LNCAP (cell line): Measurements from ENCODE around the gene GPSM3.

Source experiments
- TF ChIP-seq, protein P1 (sequence below): fragments of 450-650 bp; IDR thresholded peaks from 2 replicates; pipeline ENCODE4 v1.5.1; 2017; ENCODE audit warnings: mild to moderate bottlenecking

The GPSM3 gene, protein sequence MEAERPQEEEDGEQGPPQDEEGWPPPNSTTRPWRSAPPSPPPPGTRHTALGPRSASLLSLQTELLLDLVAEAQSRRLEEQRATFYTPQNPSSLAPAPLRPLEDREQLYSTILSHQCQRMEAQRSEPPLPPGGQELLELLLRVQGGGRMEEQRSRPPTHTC

DNA sequence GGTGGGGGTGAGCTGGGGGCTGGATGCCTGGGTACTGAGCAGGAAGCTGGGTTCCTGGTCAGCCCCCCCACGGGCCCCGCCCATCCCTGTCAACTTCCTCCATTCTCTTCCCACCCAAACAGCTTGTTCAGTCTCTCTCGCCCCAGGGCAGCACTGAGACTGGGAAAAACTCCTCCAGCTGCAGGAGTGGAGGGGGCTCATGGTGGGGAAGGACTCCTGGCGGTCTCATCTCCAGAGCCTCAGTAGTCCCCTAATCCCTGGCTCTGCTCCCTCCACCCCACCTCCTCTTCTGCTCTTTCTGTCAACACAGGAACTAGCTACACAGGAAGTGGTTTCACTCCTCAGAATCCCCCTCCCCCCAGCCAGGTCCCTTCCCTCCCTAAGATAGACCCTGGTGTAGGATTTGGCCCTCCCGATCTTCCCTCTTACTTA, at the start of gene GPSM3:
Gene GPSM3, minus strand, starts transcription at position 36 of the 432 bp plus-strand sequence. CDS start 130 bp downstream, outside the sequence.
- TF ChIP-seq, protein P1, sequence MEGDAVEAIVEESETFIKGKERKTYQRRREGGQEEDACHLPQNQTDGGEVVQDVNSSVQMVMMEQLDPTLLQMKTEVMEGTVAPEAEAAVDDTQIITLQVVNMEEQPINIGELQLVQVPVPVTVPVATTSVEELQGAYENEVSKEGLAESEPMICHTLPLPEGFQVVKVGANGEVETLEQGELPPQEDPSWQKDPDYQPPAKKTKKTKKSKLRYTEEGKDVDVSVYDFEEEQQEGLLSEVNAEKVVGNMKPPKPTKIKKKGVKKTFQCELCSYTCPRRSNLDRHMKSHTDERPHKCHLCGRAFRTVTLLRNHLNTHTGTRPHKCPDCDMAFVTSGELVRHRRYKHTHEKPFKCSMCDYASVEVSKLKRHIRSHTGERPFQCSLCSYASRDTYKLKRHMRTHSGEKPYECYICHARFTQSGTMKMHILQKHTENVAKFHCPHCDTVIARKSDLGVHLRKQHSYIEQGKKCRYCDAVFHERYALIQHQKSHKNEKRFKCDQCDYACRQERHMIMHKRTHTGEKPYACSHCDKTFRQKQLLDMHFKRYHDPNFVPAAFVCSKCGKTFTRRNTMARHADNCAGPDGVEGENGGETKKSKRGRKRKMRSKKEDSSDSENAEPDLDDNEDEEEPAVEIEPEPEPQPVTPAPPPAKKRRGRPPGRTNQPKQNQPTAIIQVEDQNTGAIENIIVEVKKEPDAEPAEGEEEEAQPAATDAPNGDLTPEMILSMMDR = no peak

DNA sequence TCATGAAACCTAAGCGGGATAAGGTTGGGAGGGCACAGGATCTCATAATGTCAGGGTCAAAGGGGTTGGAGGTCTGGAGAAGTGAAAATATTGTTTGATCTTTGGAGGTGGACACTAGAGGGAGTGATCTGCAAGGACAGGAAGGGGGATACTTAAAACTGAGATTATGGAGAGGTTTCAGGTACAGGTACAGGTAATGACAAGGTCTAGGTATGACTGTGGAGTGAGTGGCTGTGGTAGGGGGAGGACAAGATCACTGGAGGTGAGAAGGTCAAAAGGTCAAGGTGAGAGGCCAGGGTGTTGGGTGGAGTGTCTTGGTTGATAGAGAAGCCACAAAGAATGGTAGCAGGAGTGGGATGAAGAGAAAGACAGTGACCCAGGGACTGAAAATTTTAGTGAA, 48.2 kb upstream of the GPSM3 start:
- TF ChIP-seq, protein P1 = no peak

DNA sequence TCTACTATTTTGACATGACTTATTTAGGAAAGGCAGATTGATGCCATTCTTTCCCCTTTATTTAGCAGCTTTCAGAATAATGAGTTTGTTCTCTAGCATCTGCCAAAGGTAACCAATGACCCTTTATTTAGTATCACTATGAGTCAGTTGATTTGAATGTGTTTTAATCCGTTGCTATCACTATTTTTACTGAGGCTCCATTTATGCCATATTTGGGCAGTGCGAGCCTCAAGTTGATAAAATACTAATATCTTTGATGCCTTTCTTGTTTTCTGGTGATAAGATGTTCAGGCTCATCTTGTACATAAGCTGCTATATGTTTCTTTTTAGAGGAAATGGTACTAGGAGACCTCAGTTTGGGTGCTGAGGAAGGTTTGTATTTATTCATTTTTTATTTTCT, 47.0 kb upstream of the GPSM3 start:
- TF ChIP-seq, protein P1 = no peak

DNA sequence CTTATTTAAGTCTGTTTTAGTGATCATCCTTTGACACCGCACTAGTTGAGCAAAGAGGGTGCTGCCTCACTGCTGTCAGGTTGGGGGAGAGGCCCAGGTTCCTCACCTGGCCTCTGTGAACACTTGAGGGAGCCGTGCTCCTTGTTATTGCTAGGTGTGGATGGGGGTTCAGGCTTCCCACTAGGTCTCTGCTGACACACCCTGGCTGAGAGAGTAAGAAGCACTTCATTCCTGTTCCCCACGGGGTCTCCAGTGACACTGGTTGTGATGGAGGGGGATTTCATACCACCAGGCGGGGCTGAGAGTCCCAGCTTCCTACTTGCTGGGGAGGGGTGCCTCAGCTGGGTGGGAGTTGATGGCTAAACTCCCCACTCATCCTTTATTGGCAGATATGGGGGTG, 42.5 kb upstream of the GPSM3 start:
- TF ChIP-seq, protein P1 = no peak

DNA sequence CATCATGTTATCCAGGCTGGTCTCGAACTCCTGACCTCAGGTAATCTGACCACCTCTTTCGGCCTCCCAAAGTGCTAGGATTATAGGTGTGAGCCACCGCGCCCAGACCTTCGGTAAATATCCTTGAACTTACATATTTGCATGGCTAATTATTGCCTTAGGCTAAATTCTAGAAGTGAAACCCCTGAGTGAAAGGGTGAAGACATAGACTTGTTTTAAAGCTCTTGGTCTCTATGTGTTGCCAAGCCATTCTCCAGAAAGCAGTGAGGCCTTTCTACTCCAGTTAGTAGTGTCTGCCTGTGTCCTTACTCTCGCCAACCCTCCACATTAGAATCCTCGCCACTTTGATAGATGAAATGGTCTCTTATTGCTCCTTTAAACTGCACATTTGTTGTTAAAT, 34.0 kb upstream of the GPSM3 start:
- TF ChIP-seq, protein P1 = no peak

DNA sequence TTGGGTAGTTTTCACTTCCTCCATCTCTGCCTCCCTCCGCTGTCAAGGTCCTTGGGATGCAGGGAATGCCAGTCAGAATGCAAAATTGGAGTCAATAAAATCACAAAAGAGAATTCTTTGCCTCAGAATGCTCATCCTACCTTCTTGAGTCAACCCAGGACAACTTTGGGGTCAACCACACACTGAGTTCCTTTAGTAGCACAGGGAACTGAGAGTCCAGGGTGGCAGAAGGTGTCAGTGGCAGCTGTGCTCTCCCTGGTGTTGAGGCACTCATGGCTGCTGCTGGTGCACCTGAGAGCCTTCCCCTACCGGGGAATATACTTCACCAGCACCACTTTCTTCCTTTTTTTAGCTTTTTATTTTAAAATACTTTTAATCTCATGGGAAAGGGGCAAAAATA, 32.3 kb upstream of the GPSM3 start:
- TF ChIP-seq, protein P1 = no peak

DNA sequence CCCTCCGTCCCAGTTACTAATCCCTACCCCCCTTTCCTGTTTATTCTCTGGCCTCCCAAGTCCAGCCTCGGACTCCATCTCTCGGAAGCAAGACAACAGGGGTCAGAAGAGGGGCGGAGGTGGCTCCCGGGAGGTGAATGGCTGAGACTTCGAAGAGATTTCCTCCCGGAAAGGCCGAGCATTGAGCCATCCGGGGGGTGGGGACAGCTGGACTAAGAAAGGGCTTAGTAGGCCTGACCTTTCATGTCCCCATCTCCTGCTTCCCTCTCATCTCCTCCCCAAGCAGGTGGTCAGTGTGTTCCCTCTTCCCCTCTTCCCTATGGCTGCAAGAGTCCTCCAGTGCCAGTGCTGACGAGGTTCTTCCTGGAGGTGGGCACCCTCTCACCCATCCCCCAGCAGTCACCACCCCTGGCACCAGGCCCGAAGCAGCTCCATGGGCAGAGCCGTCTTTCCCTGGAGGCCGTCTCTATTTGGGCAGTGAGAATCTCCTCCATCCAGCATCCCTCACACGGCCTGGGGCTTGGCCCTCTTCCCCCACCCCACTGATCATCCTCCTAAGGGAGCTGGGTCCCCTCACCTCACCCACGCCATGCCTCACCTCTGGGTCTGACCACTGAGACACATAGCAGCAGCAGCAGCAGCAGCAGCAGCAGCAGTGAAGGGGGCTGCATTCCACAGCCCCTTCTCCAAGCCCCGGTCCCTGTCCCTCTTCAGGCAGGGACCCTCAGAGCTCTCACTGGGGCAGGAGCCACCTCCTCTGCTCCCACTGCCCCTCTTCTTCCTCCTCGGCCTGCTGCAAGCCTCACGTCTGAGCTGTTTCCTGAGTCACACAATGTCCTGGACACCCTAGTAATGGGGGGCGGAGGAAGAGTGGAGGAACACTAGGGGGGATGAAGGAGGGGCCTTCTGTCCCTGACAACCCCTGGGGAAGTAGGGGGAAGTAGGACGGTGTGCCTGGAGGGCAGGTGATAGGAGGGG, 31.1 kb upstream of the GPSM3 start, which contains the start of gene NOTCH4:
Gene NOTCH4, minus strand, starts transcription at position 810 of the 978 bp plus-strand sequence. Its CDS starts 139 bp downstream, at position 671.
- TF ChIP-seq, protein P1 = no peak
